HG02973 (cell line): Measurements from ENCODE around the gene SLC24A3.

ENCODE experiments used
- ATAC-seq: cut with Tn5 transposase; IDR thresholded peaks from one replicate; pipeline ENCODE4 v1.9.1; 2021; ENCODE audit warnings: moderate library complexity; ENCODE audit not compliant: unreplicated experiment

SLC24A3 gene

GRCh38 chr20:19236371-19237055, 24.1 kb downstream of the SLC24A3 start:
- no peak for ATAC-seq

GRCh38 chr20:19241440-19241839, 29.0 kb downstream of the SLC24A3 start:
- no peak for ATAC-seq

GRCh38 chr20:19244291-19244690, 31.8 kb downstream of the SLC24A3 start:
- ATAC-seq, result no peak

- no peak for ATAC-seq
Measured at GRCh38 chr20:19249106-19249879, 36.9 kb downstream of the SLC24A3 start.

GRCh38 chr20:19250346-19250745, 37.9 kb downstream of the SLC24A3 start:
- no peak for ATAC-seq

- no peak for ATAC-seq
Measured at GRCh38 chr20:19251506-19251905, 39.1 kb downstream of the SLC24A3 start.

GRCh38 chr20:19251958-19252357, 39.5 kb downstream of the SLC24A3 start:
- no peak for ATAC-seq

- no peak for ATAC-seq
Measured at GRCh38 chr20:19252451-19253120, 40.1 kb downstream of the SLC24A3 start.

GRCh38 chr20:19253316-19253715, 40.9 kb downstream of the SLC24A3 start:
- ATAC-seq, result no peak

- no peak for ATAC-seq
Measured at GRCh38 chr20:19253916-19254820, 41.7 kb downstream of the SLC24A3 start.

GRCh38 chr20:19254956-19255355, 42.5 kb downstream of the SLC24A3 start:
- ATAC-seq, result no peak

- no peak for ATAC-seq
Measured at GRCh38 chr20:19256085-19256484, 43.6 kb downstream of the SLC24A3 start.

- no peak for ATAC-seq
Measured at GRCh38 chr20:19256906-19257595, 44.6 kb downstream of the SLC24A3 start.

GRCh38 chr20:19257865-19258264, 45.4 kb downstream of the SLC24A3 start:
- ATAC-seq, result no peak

GRCh38 chr20:19259141-19259591, 46.7 kb downstream of the SLC24A3 start:
- ATAC-seq, result no peak

GRCh38 chr20:19260412-19261090, 48.1 kb downstream of the SLC24A3 start:
- no peak for ATAC-seq

GRCh38 chr20:19264191-19264590, 51.7 kb downstream of the SLC24A3 start:
- ATAC-seq, result no peak

- no peak for ATAC-seq
Measured at GRCh38 chr20:19265646-19266374, 53.4 kb downstream of the SLC24A3 start.

- no peak for ATAC-seq
Measured at GRCh38 chr20:19268426-19268825, 56.0 kb downstream of the SLC24A3 start.
